K562 (cell line): ENCODE measurements around the gene CTH. TPM values are rescaled to one million over a fixed set of nuclear protein-coding genes. Genes with fewer than 3 reads are reported as not detected.
"Not testable (repeated sequence)": the region's sequence is repeated elsewhere in the genome, so short reads cannot be mapped to it uniquely, and the experiment has no call there.

Source experiments
- ATAC-seq: fragments of 200-7000 bp; cut with Tn5 transposase; 3 replicates; pipeline ENCODE4 v1.9.1; 2020; ENCODE audit warnings: moderate library complexity
- BruUV-seq: library from RNA; stranded (reverse); fragments of 400-500 nt; replicated peaks from 2 replicates; lab custom pipeline; 2021; lab: Mats Ljungman, UMichigan
- CTCF ChIA-PET: fragments of 300-600 bp; formaldehyde crosslinking; extraction: SDS; loops from one replicate; lab custom pipeline; 2021; ENCODE audit warnings: low intra/inter-chr PET ratio; lab: Yijun Ruan, JAX
- POLR2A ChIA-PET: fragments of 300-600, 350-650 bp; sonication (Branson Sonifier 250); formaldehyde crosslinking; extraction: SDS; loops from one replicate; lab custom pipeline; 2021; ENCODE audit warnings: antibody characterized with exemption, inconsistent platforms; lab: Yijun Ruan, JAX
- DNase-seq, 4 experiments: peaks; one replicate each; pipeline versions ENCODE4 v3.0.0 to v3.0.0-alpha.2; 2011 to 2018; ENCODE audit warnings: low spot score in 3 of 4, mixed read lengths in 3 of 4; ENCODE audit errors: extremely low read depth in 1 of 4
- FAIRE-seq: peaks from 2 replicates; lab custom pipeline; 2011; peaks lifted over from hg19 to GRCh38; lab: Jason Lieb, UNC
- H2AFZ ChIP-seq: 2 replicates; pipeline ENCODE4 v1.6.0; 2011; ENCODE audit warnings: low read depth, low read length, control low read depth, inconsistent platforms
- H3K27ac ChIP-seq: fragments of 200-600 bp; 3 replicates; pipeline ENCODE4 v1.8.0; 2011; ENCODE audit warnings: low read depth, mild to moderate bottlenecking, control low read depth, inconsistent platforms, low read length, moderate library complexity, mixed read lengths; ENCODE audit errors: extremely low read depth
- H3K27me3 ChIP-seq, 2 experiments: fragments of 300-600 bp in 1 of 2; 2 replicates in 1 of 2; 3 replicates in 1 of 2; pipeline versions ENCODE4 v1.6.0 to v1.8.0; 2011; ENCODE audit warnings: inconsistent platforms in 2 of 2, low read length in 2 of 2, mild to moderate bottlenecking in 1 of 2, mixed read lengths in 1 of 2, moderate library complexity in 1 of 2; ENCODE audit not compliant: control insufficient read depth in 2 of 2, insufficient read depth in 2 of 2
- H3K36me3 ChIP-seq: fragments of 300-600 bp; 3 replicates; pipeline ENCODE4 v1.8.0; 2011; ENCODE audit warnings: mild to moderate bottlenecking, low read length, inconsistent platforms; ENCODE audit not compliant: control insufficient read depth, insufficient read depth
- H3K4me1 ChIP-seq, 2 experiments: fragments of 200-600 bp in 1 of 2; replicated peaks in 1 of 2; 2 replicates in 1 of 2; 3 replicates in 1 of 2; pipeline versions ENCODE4 v1.5.1 to v1.8.0; 2011; ENCODE audit warnings: inconsistent platforms in 2 of 2, low read length in 2 of 2, mild to moderate bottlenecking in 1 of 2, mixed read lengths in 1 of 2, moderate library complexity in 1 of 2; ENCODE audit not compliant: control insufficient read depth in 2 of 2, insufficient read depth in 2 of 2
- H3K4me2 ChIP-seq: 2 replicates; pipeline ENCODE4 v1.6.1; 2011; ENCODE audit warnings: low read length, control low read depth, inconsistent platforms, mixed read lengths; ENCODE audit not compliant: insufficient read depth
- H3K4me3 ChIP-seq: fragments of 200-600 bp; sonication (generic), shearing (Covaris generic); 2 replicates; pipeline ENCODE4 v1.5.1; 2016; ENCODE audit warnings: control low read depth, inconsistent platforms
- H3K79me2 ChIP-seq: fragments of 200-600 bp; 3 replicates; pipeline ENCODE4 v1.8.0; 2011; ENCODE audit warnings: low read length, inconsistent platforms; ENCODE audit not compliant: control insufficient read depth, insufficient read depth
- H3K9ac ChIP-seq, 2 experiments: 2 replicates each; pipeline versions ENCODE4 v1.6.0 to v1.6.1; 2011; ENCODE audit warnings: low read depth in 2 of 2, low read length in 2 of 2, control low read depth in 1 of 2, inconsistent platforms in 1 of 2, mild to moderate bottlenecking in 1 of 2, mixed read lengths in 1 of 2; ENCODE audit not compliant: insufficient read depth in 1 of 2
- H3K9me1 ChIP-seq: one replicate; pipeline ENCODE4 v1.6.0; 2011; ENCODE audit warnings: inconsistent platforms, mild to moderate bottlenecking, low read length, moderate library complexity; ENCODE audit not compliant: control insufficient read depth, insufficient read depth
- H3K9me3 ChIP-seq: replicated peaks from 2 replicates; pipeline ENCODE4 v1.5.1; 2011; ENCODE audit warnings: low read depth, low read length, inconsistent platforms; ENCODE audit not compliant: control insufficient read depth, insufficient read depth
- H4K20me1 ChIP-seq: replicated peaks from 2 replicates; pipeline ENCODE4 v1.6.1; 2011; ENCODE audit warnings: low read length, inconsistent platforms, mixed read lengths; ENCODE audit not compliant: control insufficient read depth, insufficient read depth
- WGBS: fragments of 100-300 bp; shearing (Covaris generic); methylation state at CpG from one replicate; pipeline ENCODE4 v1.1.6; 2016; ENCODE audit warnings: low coverage, mixed read lengths; ENCODE audit not compliant: insufficient coverage; ENCODE audit errors: missing lambda C conversion rate; 5-methylcytosine and 5-hydroxymethylcytosine counted together
- in situ Hi-C: fragments of 300-500 bp; cut with MboI; formaldehyde crosslinking; loops from 4 replicates; pipeline ENCODE4 v1.15.0; 2018; ENCODE audit warnings: inconsistent platforms, mixed read lengths
- intact Hi-C: fragments of 100-400 bp; cut with micrococcal nuclease; formaldehyde crosslinking; loops from 2 replicates; pipeline ENCODE4 v1.14.2; 2022
- polyA plus RNA-seq, 8 experiments: library from polyadenylated mRNA; depleted of rRNA in 4 of 8; stranded (reverse) in 5 of 8; unstranded in 3 of 8; fragments of >200 nt; fragmentation: Nextera tagmentation in 2 of 8; fragmentation: Illumina TruSeq in 1 of 8; extraction: Ambion mirVana in 2 of 8; extraction: Trizol in 1 of 8; gene quantifications; 2 replicates each; pipeline versions ENCODE4 v1.2.1 to v1.2.3, GENCODE V29; 2011 to 2014; ENCODE audit warnings: inconsistent platforms in 1 of 8, missing spikeins in 1 of 8
- total RNA-seq, 7 experiments: library from RNA; depleted of rRNA in 6 of 7; stranded (reverse); fragments of >200 nt in 6 of 7; fragmentation: Illumina TruSeq in 2 of 7; extraction: Trizol in 2 of 7; gene quantifications; 2 replicates each; pipeline versions ENCODE4 v1.2.1 to v1.2.3, GENCODE V29; 2011 to 2021; ENCODE audit warnings: low replicate concordance in 1 of 7
- TF ChIP-seq, protein P1 (sequence below), 2 experiments: fragments of 450-650 bp in 1 of 2; sonication (generic) in 1 of 2; formaldehyde crosslinking in 1 of 2; IDR thresholded peaks; 2 replicates each; pipeline versions ENCODE4 v1.7.1 to v1.9.0; 2016 to 2022; ENCODE audit warnings: inconsistent platforms in 1 of 2, mild to moderate bottlenecking in 1 of 2, missing genetic modification reagents in 1 of 2

CTH gene
- total and polyA plus RNA-seq, 9 of the 15 experiments (the other 6 are each of a cell fraction or from before 2014, with no cell fraction given): 8.0 to 54.4 (median 30.9) TPM

DNA sequence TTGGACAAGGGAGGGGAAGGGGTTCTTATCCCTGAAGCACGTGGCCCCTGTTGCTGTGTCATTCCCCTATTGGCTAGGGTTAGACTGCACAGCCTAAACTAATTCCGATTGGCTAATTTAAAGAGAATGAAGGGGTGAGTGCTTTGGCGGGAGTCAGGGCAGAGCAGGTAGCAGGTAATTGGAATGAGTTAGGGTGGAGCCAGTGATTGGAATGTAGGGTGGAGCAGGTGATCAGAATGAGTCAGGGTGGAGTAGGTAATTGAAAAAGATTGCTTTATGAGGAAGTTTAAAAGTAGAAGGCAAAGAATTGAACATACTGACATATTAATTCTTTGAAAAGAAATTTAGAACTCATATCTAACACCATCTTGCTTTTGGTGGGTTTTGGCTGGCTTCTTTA lies 44.1 kb upstream of the CTH start:
- DNase-seq, in situ Hi-C loops, ATAC-seq, H3K27me3 ChIP-seq, intact Hi-C loops, H3K36me3 ChIP-seq, H3K4me2 ChIP-seq, H3K27ac ChIP-seq: not testable (repeated sequence)
- TF ChIP-seq, protein P1, sequence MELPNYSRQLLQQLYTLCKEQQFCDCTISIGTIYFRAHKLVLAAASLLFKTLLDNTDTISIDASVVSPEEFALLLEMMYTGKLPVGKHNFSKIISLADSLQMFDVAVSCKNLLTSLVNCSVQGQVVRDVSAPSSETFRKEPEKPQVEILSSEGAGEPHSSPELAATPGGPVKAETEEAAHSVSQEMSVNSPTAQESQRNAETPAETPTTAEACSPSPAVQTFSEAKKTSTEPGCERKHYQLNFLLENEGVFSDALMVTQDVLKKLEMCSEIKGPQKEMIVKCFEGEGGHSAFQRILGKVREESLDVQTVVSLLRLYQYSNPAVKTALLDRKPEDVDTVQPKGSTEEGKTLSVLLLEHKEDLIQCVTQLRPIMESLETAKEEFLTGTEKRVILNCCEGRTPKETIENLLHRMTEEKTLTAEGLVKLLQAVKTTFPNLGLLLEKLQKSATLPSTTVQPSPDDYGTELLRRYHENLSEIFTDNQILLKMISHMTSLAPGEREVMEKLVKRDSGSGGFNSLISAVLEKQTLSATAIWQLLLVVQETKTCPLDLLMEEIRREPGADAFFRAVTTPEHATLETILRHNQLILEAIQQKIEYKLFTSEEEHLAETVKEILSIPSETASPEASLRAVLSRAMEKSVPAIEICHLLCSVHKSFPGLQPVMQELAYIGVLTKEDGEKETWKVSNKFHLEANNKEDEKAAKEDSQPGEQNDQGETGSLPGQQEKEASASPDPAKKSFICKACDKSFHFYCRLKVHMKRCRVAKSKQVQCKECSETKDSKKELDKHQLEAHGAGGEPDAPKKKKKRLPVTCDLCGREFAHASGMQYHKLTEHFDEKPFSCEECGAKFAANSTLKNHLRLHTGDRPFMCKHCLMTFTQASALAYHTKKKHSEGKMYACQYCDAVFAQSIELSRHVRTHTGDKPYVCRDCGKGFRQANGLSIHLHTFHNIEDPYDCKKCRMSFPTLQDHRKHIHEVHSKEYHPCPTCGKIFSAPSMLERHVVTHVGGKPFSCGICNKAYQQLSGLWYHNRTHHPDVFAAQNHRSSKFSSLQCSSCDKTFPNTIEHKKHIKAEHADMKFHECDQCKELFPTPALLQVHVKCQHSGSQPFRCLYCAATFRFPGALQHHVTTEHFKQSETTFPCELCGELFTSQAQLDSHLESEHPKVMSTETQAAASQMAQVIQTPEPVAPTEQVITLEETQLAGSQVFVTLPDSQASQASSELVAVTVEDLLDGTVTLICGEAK (IDR thresholded peaks at IDR 0.05): 0 out of 2 replicates have a peak, but pooled peaks have one; percentile 1
- TF ChIP-seq, protein P1 (CRISPR knock-in tag; IDR thresholded peaks at IDR 0.05): not testable (repeated sequence)
- TF ChIP-seq, all 486 proteins: peak for 1; not testable (repeated sequence) for 485
- H3K9ac ChIP-seq, H3K9me3 ChIP-seq, CTCF ChIA-PET, POLR2A ChIA-PET, H2AFZ ChIP-seq, FAIRE-seq, H3K79me2 ChIP-seq, H3K9me1 ChIP-seq, BruUV-seq, H4K20me1 ChIP-seq, H3K4me1 ChIP-seq, H3K4me3 ChIP-seq: not testable (repeated sequence)
- 71% methylated on average over 3 of the region's 3 CpGs for WGBS

DNA sequence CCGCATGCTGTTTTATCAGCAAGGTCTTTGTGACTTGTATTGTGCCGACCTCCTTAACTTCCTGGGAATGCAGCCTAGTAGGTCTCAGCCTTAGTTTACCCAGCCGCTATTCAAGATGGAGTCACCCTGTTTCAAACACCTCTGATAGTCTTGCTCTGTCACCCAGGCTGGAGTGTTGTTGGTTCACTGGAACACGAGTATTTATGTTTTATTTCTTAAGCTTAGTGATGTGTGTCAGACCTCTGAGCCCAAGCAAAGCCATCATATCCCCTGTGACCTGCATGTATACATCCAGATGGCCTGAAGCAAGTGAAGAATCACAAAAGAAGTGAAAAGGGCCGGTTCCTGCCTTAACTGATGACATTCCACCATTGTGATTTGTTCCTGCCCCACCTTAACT lies 43.7 kb upstream of the CTH start:
- H3K4me2 ChIP-seq, H4K20me1 ChIP-seq, DNase-seq, CTCF ChIA-PET, in situ Hi-C loops, H3K4me1 ChIP-seq, H3K9ac ChIP-seq, POLR2A ChIA-PET, H3K27ac ChIP-seq, H2AFZ ChIP-seq, FAIRE-seq, H3K4me3 ChIP-seq, H3K9me3 ChIP-seq, BruUV-seq, H3K27me3 ChIP-seq, H3K36me3 ChIP-seq, ATAC-seq, H3K79me2 ChIP-seq, H3K9me1 ChIP-seq, intact Hi-C loops: not testable (repeated sequence)
- 46% methylated on average over 5 of the region's 5 CpGs for WGBS
